Measurements from ENCODE around the gene HS2ST1.

DNA sequence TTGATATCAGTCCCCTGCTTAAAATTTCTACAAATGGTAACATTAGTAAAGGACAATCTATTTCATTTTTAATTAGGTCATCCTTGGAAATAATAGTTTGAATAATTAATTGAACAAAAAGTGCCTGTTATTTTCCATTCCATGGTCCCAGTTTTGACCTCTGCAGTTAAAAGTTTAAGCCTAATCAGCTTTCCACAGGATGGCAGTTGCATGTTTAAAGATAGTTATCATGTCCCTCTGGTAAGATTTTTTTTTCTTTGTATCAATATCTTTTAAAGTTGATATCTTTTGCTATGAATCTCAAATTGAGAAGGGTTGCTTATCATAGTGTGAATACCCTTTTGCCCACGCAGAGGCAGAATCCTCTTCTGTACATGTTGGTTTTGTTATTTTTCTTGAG is 90.4 kb downstream of the HS2ST1 start:
- TF ChIP-seq POLR2A (IDR thresholded peaks at IDR 0.05) (no peak), CTCF (IDR thresholded peaks at IDR 0.05) (no peak)
